ENCODE measurements around the gene USP10. TPM values are rescaled to one million over a fixed set of nuclear protein-coding genes. Genes with fewer than 3 reads are reported as not detected.

The USP10 gene
- total RNA-seq, 4 donors from 2014 or later: 61.1 to 103 (median 74.4) TPM

DNA sequence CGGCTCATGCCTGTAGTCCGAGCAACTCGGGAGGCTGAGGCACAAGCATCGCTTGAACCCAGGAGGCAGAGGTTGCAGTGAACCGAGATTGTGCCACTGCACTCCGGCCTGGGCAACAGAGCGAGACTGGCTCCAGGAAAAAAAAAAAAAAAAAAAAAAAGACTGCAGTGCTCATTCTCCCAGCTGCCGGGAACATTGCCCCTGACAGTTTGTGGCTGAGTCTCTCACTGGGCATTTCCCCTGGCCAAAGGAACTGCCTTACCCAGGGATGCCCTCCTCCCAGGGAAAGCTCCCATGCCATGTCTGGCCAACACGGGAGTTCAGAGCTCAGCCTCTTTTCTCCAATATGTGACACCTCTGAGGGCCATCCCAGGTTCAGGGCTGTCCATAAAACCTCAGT is 21.3 kb upstream of the USP10 start:
- in situ Hi-C loops (cut with MboI; ENCODE audit: low sequenced_read_pairs in 4 of 4) (loop anchor here in 2 of 4 donors (5.0 to 10.0 kb wide), 2 partner anchors 46 to 49 kb away; no protein-coding TSS in a partner anchor), intact Hi-C loops (cut with DNase I; ENCODE audit: low total_unique reads) (no loop called here)

DNA sequence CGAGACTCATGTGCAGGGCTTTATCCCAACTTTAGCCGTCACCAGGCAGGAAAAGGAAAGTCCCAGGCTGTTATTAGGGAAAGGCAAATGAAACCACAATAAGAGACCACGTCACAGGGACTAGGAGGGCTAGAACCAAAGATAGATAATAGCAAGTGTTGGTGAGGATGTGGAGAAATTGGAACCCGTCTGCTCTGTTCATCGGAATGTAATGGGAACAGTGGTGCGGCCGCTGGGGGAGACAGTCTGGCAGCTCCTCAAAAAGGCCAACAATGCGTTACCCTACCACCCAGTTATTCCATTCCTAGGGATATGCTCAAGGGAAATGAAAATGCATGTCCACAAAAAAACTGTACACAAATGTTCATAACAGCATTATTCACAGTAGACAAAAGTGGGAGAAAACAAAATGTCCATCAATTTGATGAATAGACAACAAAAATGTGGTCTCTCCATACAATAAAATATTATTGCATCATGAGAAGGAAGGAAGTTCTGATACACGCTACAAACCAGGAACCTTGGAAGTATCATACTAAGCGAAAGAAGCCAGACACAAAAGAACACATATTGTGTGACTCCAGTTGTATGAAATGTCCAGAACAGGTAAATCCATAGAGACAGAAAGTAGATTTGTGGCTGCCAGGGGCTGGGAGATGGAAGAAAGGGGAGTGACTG is 19.5 kb upstream of the USP10 start:
- no peak for TF ChIP-seq POLR2A (IDR thresholded peaks at IDR 0.05)
- TF ChIP-seq, protein P1, sequence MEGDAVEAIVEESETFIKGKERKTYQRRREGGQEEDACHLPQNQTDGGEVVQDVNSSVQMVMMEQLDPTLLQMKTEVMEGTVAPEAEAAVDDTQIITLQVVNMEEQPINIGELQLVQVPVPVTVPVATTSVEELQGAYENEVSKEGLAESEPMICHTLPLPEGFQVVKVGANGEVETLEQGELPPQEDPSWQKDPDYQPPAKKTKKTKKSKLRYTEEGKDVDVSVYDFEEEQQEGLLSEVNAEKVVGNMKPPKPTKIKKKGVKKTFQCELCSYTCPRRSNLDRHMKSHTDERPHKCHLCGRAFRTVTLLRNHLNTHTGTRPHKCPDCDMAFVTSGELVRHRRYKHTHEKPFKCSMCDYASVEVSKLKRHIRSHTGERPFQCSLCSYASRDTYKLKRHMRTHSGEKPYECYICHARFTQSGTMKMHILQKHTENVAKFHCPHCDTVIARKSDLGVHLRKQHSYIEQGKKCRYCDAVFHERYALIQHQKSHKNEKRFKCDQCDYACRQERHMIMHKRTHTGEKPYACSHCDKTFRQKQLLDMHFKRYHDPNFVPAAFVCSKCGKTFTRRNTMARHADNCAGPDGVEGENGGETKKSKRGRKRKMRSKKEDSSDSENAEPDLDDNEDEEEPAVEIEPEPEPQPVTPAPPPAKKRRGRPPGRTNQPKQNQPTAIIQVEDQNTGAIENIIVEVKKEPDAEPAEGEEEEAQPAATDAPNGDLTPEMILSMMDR (IDR thresholded peaks at IDR 0.05 in 4 of 5, conservative IDR thresholded peaks at IDR 0.05 in 1 of 5): no peak
- Histone ChIP-seq H3K27me3 (peaks cover 0 to 5% (median 0%) of the 10 kb centered on the region in 3 donors), H3K4me1 (no peaks in the 10 kb centered on the region), H3K9me3 (no peaks in the 10 kb centered on the region), H3K4me3 (no peak overlapping the region), H3K27ac (no peak overlapping the region), H3K36me3 (no peaks in the 10 kb centered on the region)
- in situ Hi-C loops (cut with MboI; ENCODE audit: low sequenced_read_pairs in 4 of 4) (no loop called here), intact Hi-C loops (cut with DNase I; ENCODE audit: low total_unique reads) (no loop called here)
- no peak for ATAC-seq
- DNase-seq: no peak

More for the DNA sequence above, 21.3 kb upstream of the USP10 start:
- Histone ChIP-seq H3K27me3 (peaks cover 0 to 5% (median 0%) of the 10 kb centered on the region in 3 donors), H3K9me3 (no peaks in the 10 kb centered on the region), H3K4me1 (no peaks in the 10 kb centered on the region), H3K36me3 (no peaks in the 10 kb centered on the region), H3K4me3 (no peak overlapping the region), H3K27ac (no peak overlapping the region)
- DNase-seq (no peak), ATAC-seq (no peak)
- TF ChIP-seq, protein P1 (IDR thresholded peaks at IDR 0.05 in 4 of 5, conservative IDR thresholded peaks at IDR 0.05 in 1 of 5): no peak

DNA sequence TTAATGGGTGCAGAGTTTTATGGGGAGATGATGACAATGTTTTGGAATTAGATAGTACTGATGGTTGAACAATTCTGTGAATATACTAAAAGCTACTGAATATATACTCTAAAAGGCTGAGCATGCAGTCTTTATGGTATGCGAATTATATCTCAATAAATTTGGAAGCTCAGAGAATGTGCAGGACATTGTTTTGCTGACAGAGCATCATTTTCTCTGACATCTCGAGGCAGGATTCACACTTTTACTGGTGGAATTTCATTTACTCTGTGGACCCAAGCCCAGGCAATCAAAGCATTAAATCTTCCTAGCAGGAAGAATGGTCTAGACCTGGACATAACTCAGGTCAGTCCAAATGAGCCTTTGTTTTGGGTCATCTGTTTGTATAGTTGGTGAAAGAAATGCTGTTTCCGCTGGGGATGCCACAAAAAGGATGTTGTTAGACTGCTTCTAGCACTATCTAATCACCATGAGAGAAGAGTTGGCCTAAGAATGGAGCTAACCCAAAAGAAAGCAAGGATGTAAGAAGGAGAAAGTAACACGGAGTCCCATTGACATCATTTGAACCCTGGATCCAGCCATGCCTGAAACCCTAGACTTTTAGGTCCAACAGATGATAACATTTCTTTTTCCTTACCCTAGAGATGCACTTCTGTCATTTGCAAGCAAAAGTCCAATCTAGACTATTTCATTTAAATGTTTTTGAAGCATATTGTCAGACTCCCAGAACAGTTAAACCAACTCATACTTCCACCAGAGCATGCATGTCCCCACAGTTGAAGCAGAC is 18.8 kb upstream of the USP10 start:
- Histone ChIP-seq H3K4me3 (no peak overlapping the region), H3K27ac (no peak overlapping the region), H3K36me3 (no peaks in the 10 kb centered on the region), H3K9me3 (no peaks in the 10 kb centered on the region), H3K4me1 (no peaks in the 10 kb centered on the region), H3K27me3 (peaks cover 0 to 5% (median 0%) of the 10 kb centered on the region in 3 donors)
- TF ChIP-seq, protein P1 (IDR thresholded peaks at IDR 0.05 in 4 of 5, conservative IDR thresholded peaks at IDR 0.05 in 1 of 5): no peak
- no peak for TF ChIP-seq POLR2A (IDR thresholded peaks at IDR 0.05)
- ATAC-seq (no peak), DNase-seq (no peak)
- intact Hi-C loops (cut with DNase I; ENCODE audit: low total_unique reads): no loop called here
- in situ Hi-C loops (cut with MboI; ENCODE audit: low sequenced_read_pairs in 4 of 4): no loop called here

DNA sequence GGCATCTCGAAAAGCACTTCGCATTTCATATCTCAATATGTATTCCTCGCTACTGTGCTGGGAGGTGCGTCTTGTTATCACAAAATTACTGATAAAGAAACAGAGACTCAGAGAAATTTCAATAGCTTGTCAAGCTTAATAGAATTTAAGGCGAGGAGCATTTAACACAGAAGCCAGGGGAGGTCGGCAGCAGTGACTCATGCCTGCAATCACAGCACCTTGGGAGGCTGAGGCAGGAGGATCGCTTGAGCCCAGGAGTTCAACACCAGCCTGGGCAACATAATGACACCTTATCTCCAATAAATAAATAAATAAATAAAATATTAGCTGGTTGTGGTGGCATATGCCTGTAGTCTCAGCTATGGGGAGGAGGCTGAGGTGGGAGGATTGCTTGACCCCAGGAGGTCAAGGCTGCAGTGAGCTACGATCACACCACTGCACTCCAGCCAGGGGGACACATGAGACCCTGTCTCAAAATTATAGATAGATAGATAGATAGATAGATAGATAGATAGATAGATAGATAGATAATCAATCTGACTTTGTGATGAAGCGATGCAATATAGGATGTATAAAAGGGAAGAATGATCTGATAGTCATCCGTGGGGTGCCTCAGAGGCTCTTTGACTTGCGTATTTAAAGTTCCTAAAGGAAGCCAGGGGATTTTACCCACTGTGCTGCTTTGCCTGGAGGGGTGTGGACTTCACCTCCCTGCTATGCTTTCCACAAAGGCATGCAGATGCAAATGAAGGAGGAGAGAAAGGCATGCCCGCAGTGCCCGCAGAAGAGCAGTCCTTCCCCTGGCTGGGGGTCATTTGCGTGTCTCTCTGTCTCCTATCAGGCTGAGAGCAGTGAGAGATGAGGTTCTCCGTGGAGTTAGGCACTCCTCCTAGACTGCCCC is 15.9 kb upstream of the USP10 start:
- no peak for DNase-seq
- in situ Hi-C loops (cut with MboI; ENCODE audit: low sequenced_read_pairs in 4 of 4): no loop called here
- H3K27ac ChIP-seq: no peak overlapping the region
- no peaks in the 10 kb centered on the region for H3K36me3 ChIP-seq
- TF ChIP-seq, protein P1 (IDR thresholded peaks at IDR 0.05 in 4 of 5, conservative IDR thresholded peaks at IDR 0.05 in 1 of 5): no peak
- TF ChIP-seq POLR2A (IDR thresholded peaks at IDR 0.05): no peak
- no peaks in the 10 kb centered on the region for H3K4me1 ChIP-seq
- no peak overlapping the region for H3K4me3 ChIP-seq
- ATAC-seq: no peak
- no peaks in the 10 kb centered on the region for H3K9me3 ChIP-seq
- intact Hi-C loops (cut with DNase I; ENCODE audit: low total_unique reads): no loop called here
- no peaks in the 10 kb centered on the region for H3K27me3 ChIP-seq
